Adipocyte (in vitro differentiated cells): ENCODE measurements around the gene CRKL.
A peak's percentile ranks its signal among the peaks of the same experiment; 100 is the strongest.

Source experiments
- DNase-seq: peaks from one replicate; pipeline ENCODE4 v3.0.0-alpha.2; 2015; ENCODE audit warnings: low read depth
- H3K27me3 ChIP-seq: replicated peaks from 2 replicates; pipeline ENCODE4 v1.7.0; 2013; ENCODE audit warnings: mild to moderate bottlenecking, low read length, moderate library complexity; ENCODE audit not compliant: control insufficient read depth, insufficient read depth
- H3K36me3 ChIP-seq: 2 replicates; pipeline ENCODE4 v1.7.0; 2013; ENCODE audit warnings: low read length, mild to moderate bottlenecking, moderate library complexity; ENCODE audit not compliant: control insufficient read depth, insufficient read depth, severe bottlenecking
- H3K4me1 ChIP-seq: 2 replicates; pipeline ENCODE4 v1.7.0; 2013; ENCODE audit warnings: mild to moderate bottlenecking, low read length, moderate library complexity; ENCODE audit not compliant: control insufficient read depth, insufficient read depth
- H3K4me3 ChIP-seq: 2 replicates; pipeline ENCODE4 v1.7.0; 2013; ENCODE audit warnings: mild to moderate bottlenecking, low read length, moderate library complexity
- H3K9ac ChIP-seq: 2 replicates; pipeline ENCODE4 v1.7.0; 2013; ENCODE audit warnings: mild to moderate bottlenecking, low read length, moderate library complexity
- H3K9me3 ChIP-seq: 2 replicates; pipeline ENCODE4 v1.7.0; 2013; ENCODE audit warnings: mild to moderate bottlenecking, low read length, moderate library complexity; ENCODE audit not compliant: control insufficient read depth

CRKL gene

GRCh38 chr22:20999350-21000206 lies 82.4 kb downstream of the CRKL start:
- no peak overlapping the region for H3K4me3 ChIP-seq
- peak overlapping the region; percentile 99 for H3K9ac ChIP-seq
- H3K4me1 ChIP-seq: peaks cover 28% of the 10 kb centered on the region
- peaks cover 37% of the 10 kb centered on the region for H3K36me3 ChIP-seq
- DNase-seq: no peak
- no peaks in the 10 kb centered on the region for H3K9me3 ChIP-seq
- no peaks in the 10 kb centered on the region for H3K27me3 ChIP-seq

- DNase-seq: peak; percentile 23
- H3K36me3 ChIP-seq: peaks cover 34% of the 10 kb centered on the region
- peak overlapping the region; percentile 96 for H3K4me3 ChIP-seq
- peaks cover 28% of the 10 kb centered on the region for H3K4me1 ChIP-seq
- no peaks in the 10 kb centered on the region for H3K9me3 ChIP-seq
- H3K27me3 ChIP-seq: no peaks in the 10 kb centered on the region
- H3K9ac ChIP-seq: peak overlapping the region; percentile 99
Measured at GRCh38 chr22:21000207-21000986, 83.2 kb downstream of the CRKL start.

- DNase-seq: no peak
- Histone ChIP-seq H3K4me3 (peak overlapping the region; percentile 96), H3K9me3 (no peaks in the 10 kb centered on the region), H3K4me1 (peaks cover 28% of the 10 kb centered on the region), H3K36me3 (peaks cover 31% of the 10 kb centered on the region), H3K27me3 (no peaks in the 10 kb centered on the region), H3K9ac (peak overlapping the region; percentile 99)
Measured at GRCh38 chr22:21000987-21001600, 83.9 kb downstream of the CRKL start.

GRCh38 chr22:21001601-21002325 lies 84.6 kb downstream of the CRKL start, which contains the start of gene THAP7:
TSS of gene THAP7 (minus strand) at chr22:21002118. CDS start at chr22:21001911, 207 bp downstream.
- peak; percentile 98 for DNase-seq
- peak within 1 kb of the TSS; percentile 96 for H3K4me3 ChIP-seq
- H3K9ac ChIP-seq: peak within 1 kb of the TSS; percentile 99
- H3K9me3 ChIP-seq: no peaks in the 10 kb centered on the region
- peaks cover 28% of the 10 kb centered on the region for H3K4me1 ChIP-seq
- peaks cover 26% of the 10 kb centered on the region for H3K36me3 ChIP-seq
- H3K27me3 ChIP-seq: no peaks in the 10 kb centered on the region
